ENCODE results near the gene DPH7.
"Not testable (repeated sequence)": the region's sequence is repeated elsewhere in the genome, so short reads cannot be mapped to it uniquely, and the experiment has no call there.

The DPH7 gene

DNA sequence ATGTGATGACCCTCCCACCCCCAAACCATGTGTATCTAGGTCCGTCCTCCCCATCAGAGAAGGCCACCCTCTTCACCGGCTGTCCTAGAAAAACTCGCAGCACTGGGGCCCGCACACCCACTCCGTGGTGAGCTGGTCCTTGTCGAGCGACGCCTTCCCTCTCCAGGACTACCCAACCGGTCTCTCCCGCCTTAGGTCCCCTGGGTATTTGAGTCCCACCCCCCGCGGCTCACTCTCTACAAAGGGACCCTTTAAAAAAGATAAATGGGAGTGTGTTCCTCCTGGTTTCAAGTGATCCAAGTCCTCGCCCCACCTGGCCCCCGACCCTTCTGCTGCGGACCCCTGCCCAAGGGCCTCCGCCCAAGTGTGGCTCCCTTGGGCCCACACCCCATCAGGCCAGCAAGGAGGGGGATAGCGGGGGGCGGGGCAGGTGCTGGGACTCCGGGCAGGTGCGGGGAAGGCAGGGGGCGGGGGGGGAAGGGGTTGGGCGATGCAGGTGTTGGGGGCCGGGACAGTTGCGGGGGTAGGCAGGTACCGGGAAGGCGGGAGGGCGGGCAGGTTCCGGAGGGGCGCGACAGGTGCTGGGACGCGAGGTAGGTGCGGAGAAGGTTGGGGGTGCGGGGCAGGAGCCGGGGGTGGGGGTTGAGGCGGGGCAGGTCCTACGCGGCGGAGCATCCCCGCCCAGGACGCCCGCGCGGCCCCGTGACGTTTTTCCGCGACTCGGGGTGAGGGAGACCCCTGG lies 25.8 kb upstream of the DPH7 start:
- Histone ChIP-seq H3K9me3 (replicated peaks in 1 of 11) (no peaks in the 10 kb centered on the region), H3K27ac (no peak overlapping the region), H3K9ac (peak overlapping the region in 3 of 11 experiments; percentile 18 to 29 (median 26); a peak in 3 of 22 replicates), H3K4me1 (peaks cover 61 to 68% (median 64%) of the 10 kb centered on the region in 10 experiments), H3K4me3 (peak overlapping the region in 6 of 10 experiments; percentile 32 to 53 (median 42); a peak in 11 of 20 replicates), H4K20me1 (peaks cover 24 to 39% (median 32%) of the 10 kb centered on the region in 11 experiments; a peak in 20 of 22 replicates), H3K4me2 (peak overlapping the region; percentile 53 to 85 (median 75)), H3K36me3 (peaks cover 0 to 10% (median 0%) of the 10 kb centered on the region in 11 experiments; a peak in 7 of 22 replicates), H3K27me3 (no peaks in the 10 kb centered on the region)
- TF ChIP-seq Cebpa-rat (IDR thresholded peaks at IDR 0.05), result no peak

DNA sequence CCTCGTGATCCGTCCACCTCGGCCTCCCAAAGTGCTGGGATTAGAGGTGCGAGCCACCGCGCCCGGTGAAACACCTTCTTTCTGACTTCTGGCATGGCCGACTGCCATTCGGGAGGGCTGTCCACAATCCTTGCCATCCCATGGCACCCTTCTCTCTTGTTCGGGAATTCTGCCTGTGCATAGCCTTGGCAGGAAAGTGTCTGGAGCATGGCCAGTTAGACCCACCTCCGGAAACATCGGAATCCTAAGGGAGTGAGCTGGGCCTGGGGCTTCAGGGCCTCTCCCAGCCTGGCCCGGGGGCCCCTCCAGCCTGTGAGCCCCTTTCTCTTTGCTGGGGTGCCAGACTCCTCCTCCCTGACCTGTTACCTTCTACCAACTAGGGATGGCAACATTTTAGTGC lies 25.2 kb upstream of the DPH7 start:
- Histone ChIP-seq H3K27me3 (no peaks in the 10 kb centered on the region), H3K4me3 (peak overlapping the region in 2 of 10 experiments; percentile 41 to 53; a peak in 1 of 20 replicates), H3K4me1 (peaks cover 55 to 63% (median 61%) of the 10 kb centered on the region in 10 experiments), H3K36me3 (peaks cover 0 to 6% (median 0%) of the 10 kb centered on the region in 11 experiments; a peak in 4 of 22 replicates), H3K9ac (peak overlapping the region in 3 of 11 experiments; percentile 18 to 29 (median 26); a peak in 2 of 22 replicates), H4K20me1 (peaks cover 24 to 33% (median 30%) of the 10 kb centered on the region in 11 experiments; a peak in 20 of 22 replicates), H3K4me2 (peak overlapping the region; percentile 53 to 85 (median 75)), H3K9me3 (replicated peaks in 1 of 11) (no peaks in the 10 kb centered on the region), H3K27ac (no peak overlapping the region)
- TF ChIP-seq Cebpa-rat (IDR thresholded peaks at IDR 0.05), result no peak

DNA sequence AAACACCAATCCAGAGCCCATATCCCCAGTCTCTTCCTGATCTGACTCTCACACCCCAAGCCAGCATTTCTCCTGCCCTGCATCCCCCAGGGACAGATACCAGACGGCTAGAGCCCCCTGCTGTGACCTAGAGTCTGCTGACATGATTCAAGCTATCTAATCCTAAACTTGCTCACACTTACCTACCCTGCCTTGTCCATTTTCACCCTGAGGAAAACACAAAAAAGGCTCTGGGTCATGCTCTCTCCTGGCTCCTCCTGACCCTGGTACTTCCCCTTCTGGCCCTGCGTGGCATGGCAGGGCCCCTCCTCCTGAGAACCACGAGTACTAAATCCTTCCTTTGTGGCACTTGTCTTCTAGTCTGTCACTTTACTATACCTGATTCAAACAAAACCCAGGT lies 23.9 kb upstream of the DPH7 start:
- H3K27me3 ChIP-seq, result no peaks in the 10 kb centered on the region
- no peak overlapping the region for H3K4me3 ChIP-seq
- no peaks in the 10 kb centered on the region for H3K9me3 ChIP-seq (replicated peaks in 1 of 11)
- H3K36me3 ChIP-seq, result no peaks in the 10 kb centered on the region
- H3K4me2 ChIP-seq, result peak overlapping the region; percentile 53 to 85 (median 75)
- H3K4me1 ChIP-seq, result peaks cover 43 to 54% (median 50%) of the 10 kb centered on the region in 10 experiments
- peak overlapping the region in 9 of 11 experiments; percentile 4 to 64 (median 39); a peak in 11 of 22 replicates for H3K9ac ChIP-seq
- peaks cover 15 to 21% (median 19%) of the 10 kb centered on the region in 11 experiments; a peak in 20 of 22 replicates for H4K20me1 ChIP-seq
- H3K27ac ChIP-seq, result peak overlapping the region in 10 of 11 experiments; percentile 32 to 73 (median 54); a peak in 18 of 22 replicates
- TF ChIP-seq Cebpa-rat (IDR thresholded peaks at IDR 0.05), result no peak

DNA sequence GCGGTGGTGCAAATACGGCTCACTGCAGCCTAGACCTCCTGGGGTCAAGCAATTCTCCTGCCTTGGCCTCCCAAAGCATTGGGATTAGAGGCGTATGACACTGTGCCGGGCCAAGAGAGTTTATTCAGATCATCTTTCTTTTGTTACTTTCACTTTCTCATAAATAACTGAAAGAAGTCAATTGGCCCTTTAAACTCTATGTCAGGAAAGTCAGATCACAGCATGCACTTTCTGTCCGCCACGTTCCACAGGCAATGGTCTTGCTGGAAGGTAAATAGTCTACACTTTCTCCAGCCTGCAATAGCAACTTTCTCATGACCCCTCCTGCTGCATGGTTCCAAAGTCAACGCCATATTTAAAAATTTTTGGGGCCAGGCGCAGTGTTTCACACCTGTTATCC lies 20.2 kb upstream of the DPH7 start:
- H3K9ac ChIP-seq, result no peak overlapping the region
- H3K4me1 ChIP-seq, result peaks cover 24 to 32% (median 27%) of the 10 kb centered on the region in 10 experiments
- no peak for TF ChIP-seq Cebpa-rat (IDR thresholded peaks at IDR 0.05)
- H3K9me3 ChIP-seq (replicated peaks in 1 of 11), result no peaks in the 10 kb centered on the region
- no peaks in the 10 kb centered on the region; a peak in 1 of 22 replicates for H4K20me1 ChIP-seq
- no peak overlapping the region for H3K4me2 ChIP-seq
- no peak overlapping the region for H3K4me3 ChIP-seq
- H3K27ac ChIP-seq, result no peak overlapping the region
- no peaks in the 10 kb centered on the region for H3K36me3 ChIP-seq
- H3K27me3 ChIP-seq, result no peaks in the 10 kb centered on the region

DNA sequence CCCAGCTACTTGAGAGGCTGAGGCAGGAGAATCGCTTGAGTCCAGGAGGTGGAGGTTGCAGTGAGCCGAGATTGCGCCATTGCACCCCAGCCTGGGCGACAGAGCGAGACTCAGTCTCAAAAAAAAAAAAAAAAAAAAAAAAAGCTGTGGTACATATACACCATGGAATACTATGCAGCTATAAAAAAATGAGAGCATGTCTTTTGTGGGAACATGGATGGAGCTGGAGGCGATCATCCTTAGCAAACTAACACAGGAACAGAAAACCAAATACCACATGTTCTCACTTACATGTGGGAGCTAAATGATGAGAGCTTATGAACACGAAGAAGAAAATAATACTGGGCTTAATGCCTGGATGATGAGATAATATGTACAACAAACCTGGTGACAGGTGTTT lies 17.9 kb upstream of the DPH7 start:
- not testable (repeated sequence) for H3K9me3 ChIP-seq (replicated peaks in 1 of 11); H4K20me1 ChIP-seq; H3K36me3 ChIP-seq; H3K9ac ChIP-seq; H3K4me2 ChIP-seq; H3K27me3 ChIP-seq; H3K4me3 ChIP-seq; H3K27ac ChIP-seq
- H3K4me1 ChIP-seq, result peaks cover 5 to 24% (median 13%) of the 10 kb centered on the region in 10 experiments

DNA sequence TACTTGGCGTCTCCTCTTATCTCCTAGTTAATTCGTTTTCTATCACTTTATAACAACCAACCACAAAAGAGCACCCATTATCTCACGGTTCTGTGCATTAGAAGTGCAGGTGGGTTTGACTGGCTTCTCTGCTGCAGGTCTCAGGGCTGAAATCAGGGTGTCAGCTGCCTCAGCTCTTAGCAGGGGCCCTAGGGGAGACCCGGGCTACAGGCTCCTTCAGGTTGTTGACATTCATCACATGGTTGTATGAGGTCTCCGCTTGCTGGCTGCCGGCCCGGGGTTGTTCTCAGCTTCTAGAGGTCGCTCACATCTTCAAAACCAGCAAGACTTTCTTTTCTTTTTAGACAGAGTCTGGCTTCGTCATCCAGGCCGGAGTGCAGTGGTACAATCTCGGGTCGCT lies 14.5 kb upstream of the DPH7 start:
- TF ChIP-seq Cebpa-rat (IDR thresholded peaks at IDR 0.05), result no peak
- H3K4me2 ChIP-seq, result peak overlapping the region in 3 of 11 experiments; percentile 35 to 42 (median 39); a peak in 2 of 22 replicates
- 0 out of 22 replicates have a peak overlapping the region, but pooled peaks of 1 of the 11 experiments have one; percentile 16 for H3K9ac ChIP-seq

DNA sequence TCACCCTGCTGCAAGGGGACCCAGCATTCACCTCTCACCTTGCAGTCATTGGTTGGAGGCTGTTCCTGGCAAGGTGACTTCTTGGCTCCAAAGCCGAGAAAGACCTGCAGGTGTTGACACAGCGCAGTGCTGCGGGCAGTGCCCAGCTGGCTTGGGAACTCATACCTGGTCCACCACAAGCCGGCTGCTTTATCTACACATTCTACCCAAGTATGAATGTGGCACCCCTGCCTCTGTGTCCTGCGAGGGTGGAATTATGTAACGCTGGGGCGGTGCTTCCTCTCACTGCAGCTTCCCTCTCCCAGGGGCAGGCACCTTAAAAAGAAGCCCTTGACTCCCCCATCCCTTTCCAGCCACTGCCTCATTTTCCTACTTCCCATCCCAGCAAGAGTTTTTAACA lies 14.0 kb upstream of the DPH7 start:
- no peak for TF ChIP-seq Cebpa-rat (IDR thresholded peaks at IDR 0.05)
- no peaks in the 10 kb centered on the region for H3K9me3 ChIP-seq (replicated peaks in 1 of 11)
- peak overlapping the region in 1 of 11 experiments; percentile 16; a peak in 1 of 22 replicates for H3K9ac ChIP-seq
- peaks cover 7 to 15% (median 12%) of the 10 kb centered on the region in 11 experiments; a peak in 21 of 22 replicates for H3K36me3 ChIP-seq
- peaks cover 22 to 40% (median 32%) of the 10 kb centered on the region in 10 experiments for H3K4me1 ChIP-seq
- no peaks in the 10 kb centered on the region for H3K27me3 ChIP-seq
- H4K20me1 ChIP-seq, result peaks cover 0 to 27% (median 21%) of the 10 kb centered on the region in 11 experiments; a peak in 19 of 22 replicates
- H3K27ac ChIP-seq, result no peak overlapping the region
- H3K4me3 ChIP-seq, result no peak overlapping the region
- H3K4me2 ChIP-seq, result peak overlapping the region in 5 of 11 experiments; percentile 2 to 42 (median 35); a peak in 7 of 22 replicates

More for the DNA sequence above, 14.5 kb upstream of the DPH7 start:
- Histone ChIP-seq H3K4me3 (no peak overlapping the region), H3K27me3 (no peaks in the 10 kb centered on the region), H3K4me1 (peaks cover 21 to 38% (median 31%) of the 10 kb centered on the region in 10 experiments), H3K36me3 (peaks cover 3 to 11% (median 8%) of the 10 kb centered on the region in 11 experiments; a peak in 21 of 22 replicates), H3K9me3 (replicated peaks in 1 of 11) (no peaks in the 10 kb centered on the region), H3K27ac (no peak overlapping the region), H4K20me1 (peaks cover 0 to 23% (median 17%) of the 10 kb centered on the region in 11 experiments; a peak in 19 of 22 replicates)

DNA sequence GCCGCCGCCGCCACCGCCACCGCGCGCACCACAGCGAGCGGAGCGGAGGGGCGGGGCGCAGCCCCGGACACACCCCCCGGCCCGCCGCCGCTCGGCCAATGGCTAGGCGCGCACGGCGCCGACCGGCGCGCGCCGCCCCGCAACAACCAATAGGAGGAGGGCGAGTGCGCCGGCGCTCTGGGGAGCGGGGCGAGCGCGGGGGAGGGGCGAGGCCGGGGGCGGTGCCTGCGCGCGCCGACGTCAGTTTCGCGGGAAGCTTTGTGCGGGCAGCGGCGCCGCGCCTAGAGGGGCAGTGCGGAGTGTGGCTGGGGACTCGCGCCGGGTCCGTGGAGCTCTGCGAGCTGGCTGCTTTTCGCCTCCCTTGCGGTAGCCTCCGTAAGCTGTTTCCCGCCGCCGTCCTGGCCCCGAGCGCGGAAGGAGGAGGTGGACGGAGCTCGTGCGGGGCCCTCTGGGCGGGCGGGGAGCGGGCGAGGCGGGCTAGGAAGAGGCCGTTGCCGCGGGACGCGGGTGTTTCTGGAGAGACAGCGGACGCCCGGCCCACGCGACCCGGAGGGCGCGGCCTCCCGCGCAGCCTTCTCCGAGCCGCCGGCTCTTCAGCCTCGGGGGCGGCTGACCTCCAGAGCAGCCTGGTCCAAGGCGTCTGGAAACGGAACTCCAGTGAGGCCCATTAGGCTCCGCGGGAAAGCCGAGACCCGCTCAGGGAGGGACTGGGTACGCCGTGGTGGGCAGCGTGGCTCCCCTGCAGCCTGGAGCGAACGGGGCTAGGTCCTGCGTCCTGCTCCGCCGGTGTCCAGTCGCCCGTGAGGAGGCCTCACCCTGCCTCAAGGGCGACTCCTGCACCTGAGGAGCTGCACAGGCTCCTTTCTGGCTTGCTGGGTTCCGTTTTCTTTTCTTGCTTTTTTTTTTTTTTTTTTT lies 12.0 kb upstream of the DPH7 start, which contains the start of gene ZMYND19:
Gene ZMYND19 (minus strand): TSS at position 44 of the 915 bp plus-strand sequence. CDS start 249 bp downstream, outside the sequence.
- no peak for TF ChIP-seq Cebpa-rat (IDR thresholded peaks at IDR 0.05)
- Histone ChIP-seq H3K4me2 (peak within 1 kb of the TSS; percentile 95 to 99 (median 98)), H3K9me3 (replicated peaks in 1 of 11) (no peaks in the 10 kb centered on the region), H3K27ac (peak within 1 kb of the TSS; percentile 34 to 85 (median 82); a peak in 21 of 22 replicates), H4K20me1 (peaks cover 0 to 48% (median 40%) of the 10 kb centered on the region in 11 experiments; a peak in 19 of 22 replicates), H3K4me1 (peaks cover 22 to 40% (median 32%) of the 10 kb centered on the region in 10 experiments), H3K9ac (peak within 1 kb of the TSS; percentile 78 to 97 (median 88)), H3K36me3 (peaks cover 27 to 36% (median 33%) of the 10 kb centered on the region in 11 experiments), H3K27me3 (no peaks in the 10 kb centered on the region), H3K4me3 (peak within 1 kb of the TSS; percentile 71 to 95 (median 88))
